GM19467 (cell line): ENCODE data around the gene PIEZO2.
"Not testable (repeated sequence)": the region's sequence is repeated elsewhere in the genome, so short reads cannot be mapped to it uniquely, and the experiment has no call there.

Experiments
- ATAC-seq: cut with Tn5 transposase; IDR thresholded peaks from one replicate; pipeline ENCODE4 v1.9.1; 2021; ENCODE audit warnings: mild to moderate bottlenecking, moderate library complexity; ENCODE audit not compliant: unreplicated experiment

Gene PIEZO2

GRCh38 chr18:10933648-10934047, 215.7 kb downstream of the PIEZO2 start:
- ATAC-seq, result not testable (repeated sequence)

- ATAC-seq, result no peak
These were observed 219.3 kb downstream of the PIEZO2 start for GRCh38 chr18:10930076-10930475.

- ATAC-seq, result peak; percentile 64
These were observed 220.5 kb downstream of the PIEZO2 start for GRCh38 chr18:10928772-10929373.

- ATAC-seq, result no peak
These were observed 221.2 kb downstream of the PIEZO2 start for GRCh38 chr18:10928011-10928771.

- ATAC-seq, result no peak
These were observed 221.9 kb downstream of the PIEZO2 start for GRCh38 chr18:10927286-10927992.

GRCh38 chr18:10926621-10927161, 222.7 kb downstream of the PIEZO2 start:
- ATAC-seq, result no peak

- no peak for ATAC-seq
These were observed 225.1 kb downstream of the PIEZO2 start for GRCh38 chr18:10924290-10924689.

GRCh38 chr18:10923551-10924070, 225.8 kb downstream of the PIEZO2 start:
- ATAC-seq, result no peak

- ATAC-seq, result no peak
These were observed 226.2 kb downstream of the PIEZO2 start for GRCh38 chr18:10923141-10923540.

- not testable (repeated sequence) for ATAC-seq
These were observed 226.7 kb downstream of the PIEZO2 start for GRCh38 chr18:10922712-10923111.

- not testable (repeated sequence) for ATAC-seq
These were observed 229.1 kb downstream of the PIEZO2 start for GRCh38 chr18:10920309-10920708.

- ATAC-seq, result no peak
These were observed 229.5 kb downstream of the PIEZO2 start for GRCh38 chr18:10919851-10920250.

GRCh38 chr18:10916865-10917264, 232.5 kb downstream of the PIEZO2 start:
- no peak for ATAC-seq

GRCh38 chr18:10916387-10916786, 233.0 kb downstream of the PIEZO2 start:
- no peak for ATAC-seq

GRCh38 chr18:10915748-10916147, 233.6 kb downstream of the PIEZO2 start:
- ATAC-seq, result not testable (repeated sequence)

GRCh38 chr18:10914610-10915009, 234.8 kb downstream of the PIEZO2 start:
- not testable (repeated sequence) for ATAC-seq

- no peak for ATAC-seq
These were observed 235.4 kb downstream of the PIEZO2 start for GRCh38 chr18:10913919-10914318.

- no peak for ATAC-seq
These were observed 236.4 kb downstream of the PIEZO2 start for GRCh38 chr18:10912790-10913545.

GRCh38 chr18:10909724-10910123, 239.6 kb downstream of the PIEZO2 start:
- no peak for ATAC-seq

GRCh38 chr18:10908760-10909159, 240.6 kb downstream of the PIEZO2 start:
- ATAC-seq, result no peak

GRCh38 chr18:10907749-10908148, 241.6 kb downstream of the PIEZO2 start:
- ATAC-seq, result no peak
